IMR-90 (cell line): ENCODE data around the gene OR1F1. TPM values are rescaled to one million over a fixed set of nuclear protein-coding genes. Genes with fewer than 3 reads are reported as not detected.

Experiments used
- ATAC-seq: fragments of 200-7000 bp; cut with Tn5 transposase; 2 replicates; pipeline ENCODE4 v1.9.1; 2020; ENCODE audit warnings: low read depth, mild to moderate bottlenecking, moderate library complexity
- BruUV-seq: library from RNA; stranded (reverse); fragments of 400-500 nt; replicated peaks from 2 replicates; lab custom pipeline; 2021; lab: Mats Ljungman, UMichigan
- CTCF ChIA-PET: fragments of 300-600 bp; formaldehyde crosslinking; extraction: SDS; loops from one replicate; lab custom pipeline; 2021; ENCODE audit warnings: antibody characterized with exemption; lab: Yijun Ruan, JAX
- POLR2A ChIA-PET: fragments of 300-600 bp; sonication (Branson Sonifier 250); formaldehyde crosslinking; loops from one replicate; lab custom pipeline; 2022; ENCODE audit warnings: antibody characterized with exemption; ENCODE audit not compliant: unreplicated experiment; lab: Charles Lee
- DNase-seq: peaks from one replicate; pipeline ENCODE4 v3.0.0; 2013
- H2AFZ ChIP-seq: replicated peaks from 2 replicates; pipeline ENCODE3; 2013; ENCODE audit warnings: low read length, mild to moderate bottlenecking; ENCODE audit not compliant: poor library complexity
- H2AK5ac ChIP-seq: 2 replicates; pipeline ENCODE4 v1.6.1; 2013; ENCODE audit warnings: low read depth, low read length, inconsistent platforms
- H2AK9ac ChIP-seq: replicated peaks from 2 replicates; pipeline ENCODE3; 2013; ENCODE audit warnings: mild to moderate bottlenecking, low read depth, low read length, moderate library complexity; ENCODE audit not compliant: poor library complexity
- H2BK120ac ChIP-seq: 2 replicates; pipeline ENCODE4 v1.6.1; 2013; ENCODE audit warnings: low read depth, low read length, inconsistent platforms
- H2BK15ac ChIP-seq: 3 replicates; pipeline ENCODE4 v1.6.1; 2013; ENCODE audit warnings: low read depth, low read length, inconsistent platforms
- H2BK20ac ChIP-seq: 2 replicates; pipeline ENCODE4 v1.6.1; 2013; ENCODE audit warnings: low read depth, mild to moderate bottlenecking, inconsistent platforms, low read length, moderate library complexity
- H2BK5ac ChIP-seq: 2 replicates; pipeline ENCODE4 v1.6.1; 2013; ENCODE audit warnings: mild to moderate bottlenecking, low read depth, low read length, inconsistent platforms; ENCODE audit not compliant: poor library complexity, severe bottlenecking
- H3K14ac ChIP-seq: replicated peaks from 2 replicates; pipeline ENCODE4 v1.6.1; 2013; ENCODE audit warnings: low read depth, low read length, inconsistent platforms
- H3K18ac ChIP-seq: 2 replicates; pipeline ENCODE4 v1.6.1; 2013; ENCODE audit warnings: low read depth, low read length, control low read depth
- H3K23ac ChIP-seq: 2 replicates; pipeline ENCODE4 v1.6.1; 2013; ENCODE audit warnings: low read depth, low read length, inconsistent platforms
- H3K27ac ChIP-seq: 2 replicates; pipeline ENCODE4 v1.5.1; 2013; ENCODE audit warnings: mild to moderate bottlenecking, control low read depth, low read length; ENCODE audit not compliant: insufficient read depth
- H3K27me3 ChIP-seq: 2 replicates; pipeline ENCODE4 v1.6.1; 2013; ENCODE audit warnings: low read length; ENCODE audit not compliant: control insufficient read depth, insufficient read depth
- H3K36me3 ChIP-seq: 2 replicates; pipeline ENCODE4 v1.6.1; 2013; ENCODE audit warnings: low read length, mixed read lengths; ENCODE audit not compliant: control insufficient read depth, insufficient read depth
- H3K4ac ChIP-seq: 2 replicates; pipeline ENCODE4 v1.6.1; 2013; ENCODE audit warnings: low read depth, low read length, inconsistent platforms
- H3K4me1 ChIP-seq: 2 replicates; pipeline ENCODE4 v1.6.1; 2013; ENCODE audit warnings: low read length, mixed read lengths; ENCODE audit not compliant: control insufficient read depth, insufficient read depth
- H3K4me2 ChIP-seq: 2 replicates; pipeline ENCODE4 v1.6.1; 2013; ENCODE audit warnings: low read depth, mild to moderate bottlenecking, control low read depth, low read length, moderate library complexity
- H3K4me3 ChIP-seq: 2 replicates; pipeline ENCODE4 v1.5.1; 2013; ENCODE audit warnings: low read depth, mild to moderate bottlenecking, control low read depth, low read length, moderate library complexity; ENCODE audit not compliant: insufficient read depth
- H3K56ac ChIP-seq: 2 replicates; pipeline ENCODE4 v1.6.1; 2013; ENCODE audit warnings: low read length, inconsistent platforms; ENCODE audit not compliant: insufficient read depth; ENCODE audit errors: extremely low read depth
- H3K79me1 ChIP-seq, 2 experiments: 2 replicates each; pipeline ENCODE4 v1.6.1; 2013; ENCODE audit warnings: low read length in 2 of 2, inconsistent platforms in 1 of 2, low read depth in 1 of 2
- H3K9ac ChIP-seq: 2 replicates; pipeline ENCODE4 v1.6.1; 2013; ENCODE audit warnings: low read depth, low read length, control low read depth
- H3K9me1 ChIP-seq: 2 replicates; pipeline ENCODE4 v1.6.1; 2013; ENCODE audit warnings: low read length, inconsistent platforms; ENCODE audit not compliant: insufficient read depth
- H3K9me3 ChIP-seq: 2 replicates; pipeline ENCODE4 v1.6.1; 2013; ENCODE audit warnings: low read length; ENCODE audit not compliant: control insufficient read depth, insufficient read depth
- H4K20me1 ChIP-seq: 2 replicates; pipeline ENCODE4 v1.6.1; 2013; ENCODE audit warnings: low read length, inconsistent platforms; ENCODE audit not compliant: insufficient read depth
- H4K5ac ChIP-seq: 2 replicates; pipeline ENCODE4 v1.6.1; 2013; ENCODE audit warnings: mild to moderate bottlenecking, low read depth, low read length, control low read depth
- H4K8ac ChIP-seq, 2 experiments: 2 replicates each; pipeline ENCODE4 v1.6.1; 2013; ENCODE audit warnings: low read depth in 2 of 2, low read length in 2 of 2, control low read depth in 1 of 2, inconsistent platforms in 1 of 2
- H4K91ac ChIP-seq: 2 replicates; pipeline ENCODE4 v1.6.1; 2013; ENCODE audit warnings: low read depth, low read length, inconsistent platforms; ENCODE audit not compliant: insufficient read depth
- BHLHE40 ChIP-seq: fragments of 150-350 bp; IDR thresholded peaks from 2 replicates; pipeline ENCODE4 v1.6.1; 2016; ENCODE audit warnings: mild to moderate bottlenecking, low read depth, low read length
- CEBPB ChIP-seq: IDR thresholded peaks from 2 replicates; pipeline ENCODE4 v1.6.1; 2012; ENCODE audit warnings: low read depth, low read length, improper control_type of control experiment
- CTCF ChIP-seq: conservative IDR thresholded peaks from 2 replicates; pipeline ENCODE4 v1.5.1; 2012; ENCODE audit warnings: mild to moderate bottlenecking, low read depth, low read length, improper control_type of control experiment
- POLR2A ChIP-seq: IDR thresholded peaks from 2 replicates; pipeline ENCODE4 v1.6.1; 2012; ENCODE audit warnings: mild to moderate bottlenecking, low read depth, low read length
- RAD21 ChIP-seq: IDR thresholded peaks from 2 replicates; pipeline ENCODE4 v1.6.1; 2012; ENCODE audit warnings: low read length, improper control_type of control experiment
- RFX5 ChIP-seq: IDR thresholded peaks from 2 replicates; pipeline ENCODE4 v1.8.0; 2012; ENCODE audit warnings: low read depth, mild to moderate bottlenecking, low read length, moderate library complexity
- WGBS, 2 experiments: methylation state at CpG; one replicate each; pipeline versions ENCODE4 v1.1.5 to v1.1.7; 2013; ENCODE audit warnings: missing lambda C conversion rate in 2 of 2; ENCODE audit not compliant: insufficient read length in 1 of 2; ENCODE audit errors: extremely low coverage in 2 of 2; 5-methylcytosine and 5-hydroxymethylcytosine counted together
- dilution Hi-C: fragments of 300-500 bp; cut with HindIII; formaldehyde crosslinking; loops from one replicate; pipeline ENCODE4 v1.14.3; 2018; ENCODE audit warnings: low sequenced_read_pairs; ENCODE audit not compliant: unreplicated experiment
- in situ Hi-C: fragments of 300-500 bp; cut with MboI; formaldehyde crosslinking; loops from 3 replicates; pipeline ENCODE4 v1.14.3; 2019; ENCODE audit warnings: low sequenced_read_pairs, inconsistent platforms, mixed read lengths
- intact Hi-C: fragments of 100-400 bp; cut with micrococcal nuclease; formaldehyde crosslinking; loops from 2 replicates; pipeline ENCODE4 v1.10.0; 2022
- polyA plus RNA-seq, 3 experiments: library from polyadenylated mRNA; depleted of rRNA; stranded (reverse); fragments of >200 nt; gene quantifications; 2 replicates each; pipeline ENCODE4 v1.2.3, GENCODE V29; 2012; ENCODE audit warnings: low replicate concordance in 1 of 3
- total RNA-seq: library from RNA; depleted of rRNA; stranded (reverse); fragments of >200 nt; gene quantifications from 2 replicates; pipeline ENCODE4 v1.2.3, GENCODE V29; 2012
- TF ChIP-seq, protein P1 (sequence below): fragments of 150-350 bp; IDR thresholded peaks from 2 replicates; pipeline ENCODE4 v1.6.1; 2017; ENCODE audit warnings: mild to moderate bottlenecking, antibody characterized with exemption, low read length, low read depth
- TF ChIP-seq, protein P2 (sequence below): fragments of 150-350 bp; IDR thresholded peaks from 2 replicates; pipeline ENCODE4 v1.6.1; 2016; ENCODE audit warnings: low read depth, mild to moderate bottlenecking, low read length, moderate library complexity, borderline replicate concordance

OR1F1 gene
- total and polyA plus RNA-seq, 2 of the 4 experiments (the other 2 are of a cell fraction) = 0.12 TPM; not detected in 1

- no peak overlapping the region for H2BK120ac ChIP-seq
- H4K5ac ChIP-seq = no peak overlapping the region
- CTCF ChIA-PET = no interaction called here
- no peak overlapping the region for H3K4me3 ChIP-seq
- dilution Hi-C loops (no loop called here), intact Hi-C loops (no loop called here), in situ Hi-C loops (no loop called here)
- H4K20me1 ChIP-seq = peaks cover 11% of the 10 kb centered on the region
- WGBS, 2 experiments = 69% methylated on average over 3 of the region's 5 CpGs; no CpG with 5 or more reads in 1 of the 2 experiments
- H2AFZ ChIP-seq = no peak overlapping the region
- H3K79me1 ChIP-seq = peaks cover 0 to 13% of the 10 kb centered on the region in 2 experiments; a peak in 2 of 4 replicates
- H3K4me2 ChIP-seq = no peak overlapping the region
- no TSS peak for BruUV-seq
- peaks cover 1% of the 10 kb centered on the region; the same call in 1 of the 2 replicates for H3K36me3 ChIP-seq
- no peak overlapping the region for H3K56ac ChIP-seq
- POLR2A ChIA-PET = interaction anchor here (0.6 kb wide), 2 partner anchors 22 to 83 kb away, joined by 3 read pairs; no protein-coding TSS in a partner anchor
- no peak for ATAC-seq
- TF ChIP-seq CTCF (no peak), RAD21 (no peak), POLR2A (no peak), CEBPB (no peak), BHLHE40 (no peak), RFX5 (no peak)
- TF ChIP-seq, protein P1, sequence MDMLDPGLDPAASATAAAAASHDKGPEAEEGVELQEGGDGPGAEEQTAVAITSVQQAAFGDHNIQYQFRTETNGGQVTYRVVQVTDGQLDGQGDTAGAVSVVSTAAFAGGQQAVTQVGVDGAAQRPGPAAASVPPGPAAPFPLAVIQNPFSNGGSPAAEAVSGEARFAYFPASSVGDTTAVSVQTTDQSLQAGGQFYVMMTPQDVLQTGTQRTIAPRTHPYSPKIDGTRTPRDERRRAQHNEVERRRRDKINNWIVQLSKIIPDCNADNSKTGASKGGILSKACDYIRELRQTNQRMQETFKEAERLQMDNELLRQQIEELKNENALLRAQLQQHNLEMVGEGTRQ = no peak
- TF ChIP-seq, protein P2, sequence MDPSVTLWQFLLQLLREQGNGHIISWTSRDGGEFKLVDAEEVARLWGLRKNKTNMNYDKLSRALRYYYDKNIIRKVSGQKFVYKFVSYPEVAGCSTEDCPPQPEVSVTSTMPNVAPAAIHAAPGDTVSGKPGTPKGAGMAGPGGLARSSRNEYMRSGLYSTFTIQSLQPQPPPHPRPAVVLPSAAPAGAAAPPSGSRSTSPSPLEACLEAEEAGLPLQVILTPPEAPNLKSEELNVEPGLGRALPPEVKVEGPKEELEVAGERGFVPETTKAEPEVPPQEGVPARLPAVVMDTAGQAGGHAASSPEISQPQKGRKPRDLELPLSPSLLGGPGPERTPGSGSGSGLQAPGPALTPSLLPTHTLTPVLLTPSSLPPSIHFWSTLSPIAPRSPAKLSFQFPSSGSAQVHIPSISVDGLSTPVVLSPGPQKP = no peak
- no peak overlapping the region for H3K18ac ChIP-seq
- DNase-seq = no peak
- H2AK9ac ChIP-seq = no peak overlapping the region
- no peak overlapping the region for H2BK15ac ChIP-seq
- H3K9ac ChIP-seq = no peak overlapping the region
- H3K23ac ChIP-seq = no peak overlapping the region
- no peak overlapping the region for H2BK5ac ChIP-seq
- H3K27me3 ChIP-seq = no peaks in the 10 kb centered on the region
- H3K4me1 ChIP-seq = peaks cover 3% of the 10 kb centered on the region; the same call in 1 of the 2 replicates
- no peak overlapping the region for H3K4ac ChIP-seq
- H3K27ac ChIP-seq = no peak overlapping the region
- no peak overlapping the region for H3K14ac ChIP-seq
- no peak overlapping the region for H2BK20ac ChIP-seq
- H3K9me3 ChIP-seq = no peaks in the 10 kb centered on the region
- 0 out of 2 replicates have a peak, but pooled peaks cover 7% of the 10 kb centered on the region for H3K9me1 ChIP-seq
- no peak overlapping the region for H4K91ac ChIP-seq
- H4K8ac ChIP-seq = no peak overlapping the region
- no peak overlapping the region for H2AK5ac ChIP-seq
Measured at GRCh38 chr16:3147757-3148104, 40.3 kb upstream of the OR1F1 start.
